MM.1S (cell line): ENCODE data around the gene MED13L.

Source experiments
- DNase-seq: peaks from one replicate; pipeline ENCODE4 v3.0.0-alpha.2; 2015
- H2AFZ ChIP-seq: fragments of 300-600 bp; sonication (generic); 2 replicates; pipeline ENCODE4 v1.6.0; 2016; ENCODE audit warnings: antibody characterized with exemption, low read length
- H3F3A ChIP-seq: fragments of 300-600 bp; sonication (generic); 2 replicates; pipeline ENCODE4 v1.6.1; 2016; ENCODE audit warnings: mild to moderate bottlenecking, antibody characterized with exemption, low read length, moderate library complexity, mixed read lengths; ENCODE audit not compliant: insufficient read depth
- H3K27ac ChIP-seq: fragments of 300-600 bp; sonication (generic); 2 replicates; pipeline ENCODE4 v1.5.1; 2016; ENCODE audit warnings: mild to moderate bottlenecking, low read length
- H3K27me3 ChIP-seq: fragments of 300-600 bp; sonication (generic); replicated peaks from 2 replicates; pipeline ENCODE4 v1.6.0; 2016; ENCODE audit warnings: low read length; ENCODE audit not compliant: insufficient read depth
- H3K36me3 ChIP-seq: fragments of 300-600 bp; sonication (generic); replicated peaks from 2 replicates; pipeline ENCODE4 v1.6.1; 2016; ENCODE audit warnings: mild to moderate bottlenecking, low read length, mixed read lengths; ENCODE audit not compliant: insufficient read depth
- H3K4me1 ChIP-seq: fragments of 300-600 bp; sonication (generic); 2 replicates; pipeline ENCODE4 v1.6.1; 2016; ENCODE audit warnings: low read length, mixed read lengths
- H3K4me2 ChIP-seq: fragments of 300-600 bp; sonication (generic); 2 replicates; pipeline ENCODE4 v1.6.0; 2016; ENCODE audit warnings: low read depth, low read length
- H3K4me3 ChIP-seq: fragments of 300-600 bp; sonication (generic); 2 replicates; pipeline ENCODE4 v1.5.1; 2016; ENCODE audit warnings: low read length, mixed read lengths
- H3K79me2 ChIP-seq: fragments of 300-600 bp; sonication (generic); 2 replicates; pipeline ENCODE4 v1.6.1; 2016; ENCODE audit warnings: mixed run types, low read length, mixed read lengths
- H3K9ac ChIP-seq: fragments of 300-600 bp; sonication (generic); 2 replicates; pipeline ENCODE4 v1.6.1; 2016; ENCODE audit warnings: low read length, mixed read lengths
- H3K9me2 ChIP-seq: fragments of 300-600 bp; sonication (generic); replicated peaks from 2 replicates; pipeline ENCODE4 v1.6.1; 2016; ENCODE audit warnings: mild to moderate bottlenecking, low read length, mixed read lengths; ENCODE audit not compliant: insufficient read depth
- H3K9me3 ChIP-seq: fragments of 300-600 bp; sonication (generic); replicated peaks from 2 replicates; pipeline ENCODE4 v1.6.1; 2016; ENCODE audit warnings: mild to moderate bottlenecking, low read length, mixed read lengths; ENCODE audit not compliant: insufficient read depth
- H4K20me1 ChIP-seq: fragments of 300-600 bp; sonication (generic); 2 replicates; pipeline ENCODE4 v1.6.1; 2016; ENCODE audit warnings: mild to moderate bottlenecking, low read length, moderate library complexity, mixed read lengths; ENCODE audit not compliant: insufficient read depth
- CTCF ChIP-seq: fragments of 300-600 bp; sonication (generic); IDR thresholded peaks from 2 replicates; pipeline ENCODE4 v1.5.1; 2016; ENCODE audit warnings: antibody characterized with exemption, low read length, mixed read lengths
- EZH2 ChIP-seq: fragments of 300-600 bp; sonication (generic); optimal IDR thresholded peaks from 2 replicates; pipeline ENCODE3; 2017; ENCODE audit warnings: low read depth, mild to moderate bottlenecking, antibody characterized with exemption, low read length, mixed read lengths
- EZH2phosphoT487 ChIP-seq: fragments of 300-600 bp; sonication (generic); IDR thresholded peaks from 2 replicates; pipeline ENCODE4 v1.6.1; 2018; ENCODE audit warnings: antibody characterized with exemption, low read length

Gene MED13L

GRCh38 chr12:116299064-116299463, 21.6 kb upstream of the MED13L start:
- DNase-seq: no peak
- Histone ChIP-seq H3K4me1 (no peaks in the 10 kb centered on the region), H3K79me2 (no peaks in the 10 kb centered on the region), H3K9me3 (no peaks in the 10 kb centered on the region), H3K27ac (no peak overlapping the region), H3F3A (no peaks in the 10 kb centered on the region), H4K20me1 (no peaks in the 10 kb centered on the region), H3K9ac (no peak overlapping the region), H3K36me3 (no peaks in the 10 kb centered on the region), H3K4me3 (no peak overlapping the region), H3K9me2 (no peaks in the 10 kb centered on the region), H2AFZ (no peak overlapping the region), H3K27me3 (no peaks in the 10 kb centered on the region), H3K4me2 (no peak overlapping the region)
- no peak for TF ChIP-seq EZH2
- no peak for TF ChIP-seq CTCF
- no peak for TF ChIP-seq EZH2phosphoT487

GRCh38 chr12:116298578-116298977, 21.1 kb upstream of the MED13L start:
- Histone ChIP-seq H3K9me2 (no peaks in the 10 kb centered on the region), H3K9me3 (no peaks in the 10 kb centered on the region), H3K27me3 (no peaks in the 10 kb centered on the region), H2AFZ (no peak overlapping the region), H3K79me2 (no peaks in the 10 kb centered on the region), H4K20me1 (no peaks in the 10 kb centered on the region), H3F3A (no peaks in the 10 kb centered on the region), H3K27ac (no peak overlapping the region), H3K36me3 (no peaks in the 10 kb centered on the region), H3K4me1 (no peaks in the 10 kb centered on the region), H3K4me3 (no peak overlapping the region), H3K4me2 (no peak overlapping the region), H3K9ac (no peak overlapping the region)
- DNase-seq: no peak
- no peak for TF ChIP-seq EZH2phosphoT487
- TF ChIP-seq CTCF: no peak
- no peak for TF ChIP-seq EZH2

DNA sequence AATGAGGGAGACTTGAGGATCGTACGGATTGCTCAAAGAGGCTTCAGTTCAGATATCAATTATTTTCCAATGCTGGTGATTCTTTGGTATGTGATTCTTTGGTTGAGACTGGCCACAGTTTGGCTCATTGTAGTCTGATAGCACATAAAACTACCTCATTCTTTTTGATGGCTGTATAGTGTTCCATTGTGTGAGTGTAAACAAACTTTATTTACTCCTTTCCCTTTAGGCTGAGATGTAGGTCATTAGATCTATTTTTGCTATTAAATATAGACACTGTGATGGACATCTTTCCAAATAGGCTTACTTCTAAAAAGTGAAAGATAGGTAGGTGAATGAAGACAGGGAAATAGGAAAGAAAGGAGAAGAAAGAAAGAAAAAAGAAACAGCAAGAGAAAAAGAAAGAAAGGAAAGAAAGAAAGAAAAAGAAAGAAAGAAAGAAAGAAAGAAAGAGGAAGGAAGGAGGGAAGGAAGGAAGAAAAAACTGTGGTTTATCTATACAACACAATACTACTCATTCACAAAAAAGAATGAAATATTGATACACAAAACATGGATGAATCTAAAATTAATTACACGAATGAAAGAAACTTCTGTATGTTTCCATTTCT, 19.8 kb upstream of the MED13L start:
- no peak overlapping the region for H2AFZ ChIP-seq
- no peak for DNase-seq
- H3K27ac ChIP-seq: no peak overlapping the region
- H3K9ac ChIP-seq: no peak overlapping the region
- H3K79me2 ChIP-seq: no peaks in the 10 kb centered on the region
- no peaks in the 10 kb centered on the region for H3K36me3 ChIP-seq
- no peaks in the 10 kb centered on the region for H3K9me2 ChIP-seq
- no peaks in the 10 kb centered on the region for H3K4me1 ChIP-seq
- H3K4me2 ChIP-seq: no peak overlapping the region
- H3K4me3 ChIP-seq: no peak overlapping the region
- no peaks in the 10 kb centered on the region for H3K9me3 ChIP-seq
- no peaks in the 10 kb centered on the region for H3F3A ChIP-seq
- no peaks in the 10 kb centered on the region for H4K20me1 ChIP-seq
- no peaks in the 10 kb centered on the region for H3K27me3 ChIP-seq
- TF ChIP-seq CTCF (no peak), EZH2phosphoT487 (no peak), EZH2 (no peak)
